ENCODE results near the gene TGFA.

DNA sequence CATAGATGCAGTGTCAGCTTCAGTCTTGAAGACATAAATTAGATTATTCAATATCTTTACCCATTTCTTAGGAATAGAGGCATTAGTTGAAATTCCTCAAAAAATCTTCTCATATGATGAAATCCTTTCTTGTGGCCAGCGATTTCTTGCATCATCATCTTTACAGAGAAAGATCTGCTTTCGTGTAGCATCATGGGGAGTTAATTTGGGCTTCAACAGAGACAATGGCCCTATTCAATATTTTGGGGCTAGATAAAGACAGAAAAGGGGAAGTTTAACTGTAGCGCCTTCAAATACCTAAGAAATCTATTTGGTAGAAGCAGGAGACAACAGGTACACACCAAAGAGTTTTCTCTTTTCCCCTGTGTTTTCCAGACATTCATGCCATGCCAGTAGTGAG is 73.8 kb downstream of the TGFA start:
- no peak for TF ChIP-seq EP300 (IDR thresholded peaks at IDR 0.05)
- TF ChIP-seq, protein P1, sequence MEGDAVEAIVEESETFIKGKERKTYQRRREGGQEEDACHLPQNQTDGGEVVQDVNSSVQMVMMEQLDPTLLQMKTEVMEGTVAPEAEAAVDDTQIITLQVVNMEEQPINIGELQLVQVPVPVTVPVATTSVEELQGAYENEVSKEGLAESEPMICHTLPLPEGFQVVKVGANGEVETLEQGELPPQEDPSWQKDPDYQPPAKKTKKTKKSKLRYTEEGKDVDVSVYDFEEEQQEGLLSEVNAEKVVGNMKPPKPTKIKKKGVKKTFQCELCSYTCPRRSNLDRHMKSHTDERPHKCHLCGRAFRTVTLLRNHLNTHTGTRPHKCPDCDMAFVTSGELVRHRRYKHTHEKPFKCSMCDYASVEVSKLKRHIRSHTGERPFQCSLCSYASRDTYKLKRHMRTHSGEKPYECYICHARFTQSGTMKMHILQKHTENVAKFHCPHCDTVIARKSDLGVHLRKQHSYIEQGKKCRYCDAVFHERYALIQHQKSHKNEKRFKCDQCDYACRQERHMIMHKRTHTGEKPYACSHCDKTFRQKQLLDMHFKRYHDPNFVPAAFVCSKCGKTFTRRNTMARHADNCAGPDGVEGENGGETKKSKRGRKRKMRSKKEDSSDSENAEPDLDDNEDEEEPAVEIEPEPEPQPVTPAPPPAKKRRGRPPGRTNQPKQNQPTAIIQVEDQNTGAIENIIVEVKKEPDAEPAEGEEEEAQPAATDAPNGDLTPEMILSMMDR (IDR thresholded peaks at IDR 0.05) = no peak
- TF ChIP-seq BHLHE40 (IDR thresholded peaks at IDR 0.05; ENCODE audit: low read depth, low read length) = no peak
- no peak for TF ChIP-seq CHD4 (IDR thresholded peaks at IDR 0.05; ENCODE audit: borderline replicate concordance)
- no peak for TF ChIP-seq ESRRA (IDR thresholded peaks at IDR 0.05; ENCODE audit: borderline replicate concordance, low read length)
- TF ChIP-seq POLR2A (IDR thresholded peaks at IDR 0.05; ENCODE audit: low read length) = no peak
- TF ChIP-seq, protein P2, sequence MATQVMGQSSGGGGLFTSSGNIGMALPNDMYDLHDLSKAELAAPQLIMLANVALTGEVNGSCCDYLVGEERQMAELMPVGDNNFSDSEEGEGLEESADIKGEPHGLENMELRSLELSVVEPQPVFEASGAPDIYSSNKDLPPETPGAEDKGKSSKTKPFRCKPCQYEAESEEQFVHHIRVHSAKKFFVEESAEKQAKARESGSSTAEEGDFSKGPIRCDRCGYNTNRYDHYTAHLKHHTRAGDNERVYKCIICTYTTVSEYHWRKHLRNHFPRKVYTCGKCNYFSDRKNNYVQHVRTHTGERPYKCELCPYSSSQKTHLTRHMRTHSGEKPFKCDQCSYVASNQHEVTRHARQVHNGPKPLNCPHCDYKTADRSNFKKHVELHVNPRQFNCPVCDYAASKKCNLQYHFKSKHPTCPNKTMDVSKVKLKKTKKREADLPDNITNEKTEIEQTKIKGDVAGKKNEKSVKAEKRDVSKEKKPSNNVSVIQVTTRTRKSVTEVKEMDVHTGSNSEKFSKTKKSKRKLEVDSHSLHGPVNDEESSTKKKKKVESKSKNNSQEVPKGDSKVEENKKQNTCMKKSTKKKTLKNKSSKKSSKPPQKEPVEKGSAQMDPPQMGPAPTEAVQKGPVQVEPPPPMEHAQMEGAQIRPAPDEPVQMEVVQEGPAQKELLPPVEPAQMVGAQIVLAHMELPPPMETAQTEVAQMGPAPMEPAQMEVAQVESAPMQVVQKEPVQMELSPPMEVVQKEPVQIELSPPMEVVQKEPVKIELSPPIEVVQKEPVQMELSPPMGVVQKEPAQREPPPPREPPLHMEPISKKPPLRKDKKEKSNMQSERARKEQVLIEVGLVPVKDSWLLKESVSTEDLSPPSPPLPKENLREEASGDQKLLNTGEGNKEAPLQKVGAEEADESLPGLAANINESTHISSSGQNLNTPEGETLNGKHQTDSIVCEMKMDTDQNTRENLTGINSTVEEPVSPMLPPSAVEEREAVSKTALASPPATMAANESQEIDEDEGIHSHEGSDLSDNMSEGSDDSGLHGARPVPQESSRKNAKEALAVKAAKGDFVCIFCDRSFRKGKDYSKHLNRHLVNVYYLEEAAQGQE (IDR thresholded peaks at IDR 0.05) = no peak
- TF ChIP-seq, protein P3, sequence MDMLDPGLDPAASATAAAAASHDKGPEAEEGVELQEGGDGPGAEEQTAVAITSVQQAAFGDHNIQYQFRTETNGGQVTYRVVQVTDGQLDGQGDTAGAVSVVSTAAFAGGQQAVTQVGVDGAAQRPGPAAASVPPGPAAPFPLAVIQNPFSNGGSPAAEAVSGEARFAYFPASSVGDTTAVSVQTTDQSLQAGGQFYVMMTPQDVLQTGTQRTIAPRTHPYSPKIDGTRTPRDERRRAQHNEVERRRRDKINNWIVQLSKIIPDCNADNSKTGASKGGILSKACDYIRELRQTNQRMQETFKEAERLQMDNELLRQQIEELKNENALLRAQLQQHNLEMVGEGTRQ (IDR thresholded peaks at IDR 0.05) = no peak
- no peak for TF ChIP-seq JUNB (IDR thresholded peaks at IDR 0.05)
- TF ChIP-seq SMC3 (IDR thresholded peaks at IDR 0.05) = no peak
- TF ChIP-seq, protein P4, sequence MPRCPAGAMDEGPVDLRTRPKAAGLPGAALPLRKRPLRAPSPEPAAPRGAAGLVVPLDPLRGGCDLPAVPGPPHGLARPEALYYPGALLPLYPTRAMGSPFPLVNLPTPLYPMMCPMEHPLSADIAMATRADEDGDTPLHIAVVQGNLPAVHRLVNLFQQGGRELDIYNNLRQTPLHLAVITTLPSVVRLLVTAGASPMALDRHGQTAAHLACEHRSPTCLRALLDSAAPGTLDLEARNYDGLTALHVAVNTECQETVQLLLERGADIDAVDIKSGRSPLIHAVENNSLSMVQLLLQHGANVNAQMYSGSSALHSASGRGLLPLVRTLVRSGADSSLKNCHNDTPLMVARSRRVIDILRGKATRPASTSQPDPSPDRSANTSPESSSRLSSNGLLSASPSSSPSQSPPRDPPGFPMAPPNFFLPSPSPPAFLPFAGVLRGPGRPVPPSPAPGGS (IDR thresholded peaks at IDR 0.05) = no peak
- TF ChIP-seq, protein P5, sequence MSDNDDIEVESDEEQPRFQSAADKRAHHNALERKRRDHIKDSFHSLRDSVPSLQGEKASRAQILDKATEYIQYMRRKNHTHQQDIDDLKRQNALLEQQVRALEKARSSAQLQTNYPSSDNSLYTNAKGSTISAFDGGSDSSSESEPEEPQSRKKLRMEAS (IDR thresholded peaks at IDR 0.05) = no peak
